ENCODE data around the gene ATP2C1.

- TF ChIP-seq CTCF (IDR thresholded peaks at IDR 0.05) (no peak), EZH2 (IDR thresholded peaks at IDR 0.05; ENCODE audit: borderline replicate concordance, insufficient read depth, low read depth, low read length, poor library complexity, severe bottlenecking) (no peak)
Observed at GRCh38 chr3:130939753-130940152, 45.9 kb downstream of the ATP2C1 start.

Measured in B cell (primary cell).